Ascending aorta (tissue), 2 donors: ENCODE data around the gene ZC3H11A. TPM values are rescaled to one million over a fixed set of nuclear protein-coding genes. Genes with fewer than 3 reads are reported as not detected.
A peak's percentile ranks its signal among the peaks of the same experiment; 100 is the strongest.

ENCODE experiments used
- DNase-seq, 2 donors: peaks; one replicate each; pipeline ENCODE4 v3.0.0-alpha.2; 2019; ENCODE audit warnings: low spot score in 2 of 2
- H3K27ac ChIP-seq, 2 donors: fragments of 200-600 bp; sonication (generic); one replicate each; pipeline ENCODE4 v1.5.1; 2016 to 2017; ENCODE audit warnings: mild to moderate bottlenecking in 1 of 2
- H3K27me3 ChIP-seq: fragments of 200-600 bp; sonication (generic); one replicate; pipeline ENCODE4 v1.5.1; 2017
- H3K36me3 ChIP-seq, 2 donors: fragments of 200-600 bp; sonication (generic); one replicate each; pipeline ENCODE4 v1.5.1; 2016
- H3K4me1 ChIP-seq, 2 donors: fragments of 200-600 bp; sonication (generic); one replicate each; pipeline ENCODE4 v1.5.1; 2016 to 2017; ENCODE audit warnings: mild to moderate bottlenecking in 1 of 2
- H3K4me3 ChIP-seq, 2 donors: fragments of 200-600 bp; sonication (generic); one replicate each; pipeline ENCODE4 v1.5.1; 2016 to 2017; ENCODE audit warnings: mild to moderate bottlenecking in 1 of 2
- H3K9me3 ChIP-seq, 2 donors: fragments of 200-600 bp; sonication (generic); one replicate each; pipeline ENCODE4 v1.5.1; 2016
- intact Hi-C: fragments of 100-400 bp; cut with DNase I; formaldehyde crosslinking; loops from one replicate; pipeline ENCODE4 v1.15.1; 2023
- total RNA-seq: library from RNA; depleted of rRNA; stranded (reverse); fragments of >200 nt; gene quantifications from one replicate; pipeline ENCODE4 v1.1.0, GENCODE V29; 2016
- TF ChIP-seq, protein P1 (sequence below), 3 experiments: fragments of 200-600 bp in 2 of 3; fragments of 450-650 bp in 1 of 3; sonication (generic) in 2 of 3; IDR thresholded peaks; one replicate each; pipeline ENCODE4 v1.5.1; 2016 to 2019; ENCODE audit warnings: antibody characterized with exemption in 3 of 3, mild to moderate bottlenecking in 1 of 3, moderate library complexity in 1 of 3

Gene ZC3H11A
- total RNA-seq, 1 donor from 2014 or later, result 44.4 TPM

DNA sequence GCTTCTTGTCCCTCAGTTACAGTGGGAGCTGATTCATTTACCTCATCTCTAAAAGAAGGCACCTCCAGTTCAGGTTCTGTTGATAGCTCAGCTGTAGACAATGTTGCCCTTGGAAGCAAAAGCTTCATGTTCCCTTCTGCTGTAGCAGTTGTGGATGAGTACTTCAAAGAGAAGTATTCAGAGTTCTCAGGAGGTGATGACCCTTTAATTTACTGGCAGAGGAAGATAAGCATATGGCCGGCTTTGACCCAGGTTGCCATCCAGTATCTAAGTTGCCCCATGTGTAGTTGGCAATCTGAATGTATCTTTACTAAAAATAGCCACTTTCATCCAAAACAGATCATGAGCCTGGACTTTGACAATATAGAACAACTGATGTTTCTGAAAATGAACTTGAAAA is 4.5 kb downstream of the ZC3H11A start:
- intact Hi-C loops, result loop anchor here (5.0 to 10.0 kb wide), 5 partner anchors 57 to 707 kb away; partner anchors contain the start of gene ATP2B4
- TF ChIP-seq, protein P1, sequence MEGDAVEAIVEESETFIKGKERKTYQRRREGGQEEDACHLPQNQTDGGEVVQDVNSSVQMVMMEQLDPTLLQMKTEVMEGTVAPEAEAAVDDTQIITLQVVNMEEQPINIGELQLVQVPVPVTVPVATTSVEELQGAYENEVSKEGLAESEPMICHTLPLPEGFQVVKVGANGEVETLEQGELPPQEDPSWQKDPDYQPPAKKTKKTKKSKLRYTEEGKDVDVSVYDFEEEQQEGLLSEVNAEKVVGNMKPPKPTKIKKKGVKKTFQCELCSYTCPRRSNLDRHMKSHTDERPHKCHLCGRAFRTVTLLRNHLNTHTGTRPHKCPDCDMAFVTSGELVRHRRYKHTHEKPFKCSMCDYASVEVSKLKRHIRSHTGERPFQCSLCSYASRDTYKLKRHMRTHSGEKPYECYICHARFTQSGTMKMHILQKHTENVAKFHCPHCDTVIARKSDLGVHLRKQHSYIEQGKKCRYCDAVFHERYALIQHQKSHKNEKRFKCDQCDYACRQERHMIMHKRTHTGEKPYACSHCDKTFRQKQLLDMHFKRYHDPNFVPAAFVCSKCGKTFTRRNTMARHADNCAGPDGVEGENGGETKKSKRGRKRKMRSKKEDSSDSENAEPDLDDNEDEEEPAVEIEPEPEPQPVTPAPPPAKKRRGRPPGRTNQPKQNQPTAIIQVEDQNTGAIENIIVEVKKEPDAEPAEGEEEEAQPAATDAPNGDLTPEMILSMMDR (IDR thresholded peaks at IDR 0.05), result no peak
- H3K27me3 ChIP-seq, result no peaks in the 10 kb centered on the region
- no peak for DNase-seq
- H3K27ac ChIP-seq, result peak overlapping the region in 1 of 2 donors; percentile 15
- peak overlapping the region in 1 of 2 donors; percentile 31 for H3K4me3 ChIP-seq
- H3K9me3 ChIP-seq, result no peaks in the 10 kb centered on the region
- H3K36me3 ChIP-seq, result peaks cover 7 to 18% of the 10 kb centered on the region in 2 donors
- peaks cover 9 to 41% of the 10 kb centered on the region in 2 donors for H3K4me1 ChIP-seq

DNA sequence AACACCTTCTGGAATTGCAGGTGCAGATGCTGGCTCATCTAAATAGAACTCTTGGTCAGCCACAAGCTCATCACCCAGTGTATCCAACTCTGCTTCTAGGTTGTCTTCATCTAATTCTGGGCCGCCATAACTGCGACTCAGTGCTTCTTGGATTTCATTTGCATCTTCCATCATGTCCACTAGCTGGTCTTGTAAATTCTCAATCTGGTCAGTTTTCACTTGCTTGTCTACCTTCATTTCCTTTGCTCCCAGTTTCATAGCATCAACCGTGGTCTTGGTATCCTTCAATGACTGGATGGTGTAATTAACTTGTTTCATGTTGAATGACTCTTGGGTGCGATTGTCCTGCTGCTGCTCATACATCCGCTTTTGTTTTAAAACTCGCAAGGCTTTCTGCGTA is 10.3 kb downstream of the ZC3H11A start:
- no peaks in the 10 kb centered on the region for H3K27me3 ChIP-seq
- intact Hi-C loops, result no loop called here
- TF ChIP-seq, protein P1 (IDR thresholded peaks at IDR 0.05), result no peak
- H3K36me3 ChIP-seq, result peaks cover 6 to 21% of the 10 kb centered on the region in 2 donors
- H3K27ac ChIP-seq, result no peak overlapping the region
- peaks cover 4 to 28% of the 10 kb centered on the region in 2 donors for H3K4me1 ChIP-seq
- no peak for DNase-seq
- H3K4me3 ChIP-seq, result no peak overlapping the region
- no peaks in the 10 kb centered on the region for H3K9me3 ChIP-seq

GRCh38 chr1:203807196-203807595 is 11.8 kb downstream of the ZC3H11A start:
- no peak overlapping the region for H3K27ac ChIP-seq
- TF ChIP-seq, protein P1 (IDR thresholded peaks at IDR 0.05), result no peak
- no peak for DNase-seq
- intact Hi-C loops, result no loop called here
- no peaks in the 10 kb centered on the region for H3K27me3 ChIP-seq
- no peaks in the 10 kb centered on the region for H3K9me3 ChIP-seq
- peaks cover 4 to 25% of the 10 kb centered on the region in 2 donors for H3K4me1 ChIP-seq
- no peak overlapping the region for H3K4me3 ChIP-seq
- peaks cover 6 to 29% of the 10 kb centered on the region in 2 donors for H3K36me3 ChIP-seq

GRCh38 chr1:203813581-203814341 is 18.3 kb downstream of the ZC3H11A start:
- peaks cover 33 to 44% of the 10 kb centered on the region in 2 donors for H3K36me3 ChIP-seq

GRCh38 chr1:203818399-203818798 is 23.0 kb downstream of the ZC3H11A start:
- H3K4me3 ChIP-seq, result no peak overlapping the region
- no peak for DNase-seq
- TF ChIP-seq, protein P1 (IDR thresholded peaks at IDR 0.05), result no peak
- H3K4me1 ChIP-seq, result no peaks in the 10 kb centered on the region
- intact Hi-C loops, result no loop called here
- no peaks in the 10 kb centered on the region for H3K27me3 ChIP-seq
- H3K9me3 ChIP-seq, result no peaks in the 10 kb centered on the region
- H3K36me3 ChIP-seq, result peaks cover 64 to 74% of the 10 kb centered on the region in 2 donors
- no peak overlapping the region for H3K27ac ChIP-seq

More at GRCh38 chr1:203813581-203814341, 18.3 kb downstream of the ZC3H11A start:
- H3K4me3 ChIP-seq, result no peak overlapping the region
- H3K27me3 ChIP-seq, result no peaks in the 10 kb centered on the region
- H3K9me3 ChIP-seq, result no peaks in the 10 kb centered on the region
- peaks cover 4 to 14% of the 10 kb centered on the region in 2 donors for H3K4me1 ChIP-seq
- TF ChIP-seq, protein P1 (IDR thresholded peaks at IDR 0.05), result no peak
- intact Hi-C loops, result no loop called here
- DNase-seq, result no peak
- H3K27ac ChIP-seq, result no peak overlapping the region
